NCI-H2227 (cell line): ENCODE data around the gene RREB1.

Source experiments
- DNase-seq: peaks from one replicate; lab custom pipeline; 2025; ENCODE audit not compliant: unreplicated experiment; lab: John Stamatoyannopoulos, UW

The RREB1 gene

DNA sequence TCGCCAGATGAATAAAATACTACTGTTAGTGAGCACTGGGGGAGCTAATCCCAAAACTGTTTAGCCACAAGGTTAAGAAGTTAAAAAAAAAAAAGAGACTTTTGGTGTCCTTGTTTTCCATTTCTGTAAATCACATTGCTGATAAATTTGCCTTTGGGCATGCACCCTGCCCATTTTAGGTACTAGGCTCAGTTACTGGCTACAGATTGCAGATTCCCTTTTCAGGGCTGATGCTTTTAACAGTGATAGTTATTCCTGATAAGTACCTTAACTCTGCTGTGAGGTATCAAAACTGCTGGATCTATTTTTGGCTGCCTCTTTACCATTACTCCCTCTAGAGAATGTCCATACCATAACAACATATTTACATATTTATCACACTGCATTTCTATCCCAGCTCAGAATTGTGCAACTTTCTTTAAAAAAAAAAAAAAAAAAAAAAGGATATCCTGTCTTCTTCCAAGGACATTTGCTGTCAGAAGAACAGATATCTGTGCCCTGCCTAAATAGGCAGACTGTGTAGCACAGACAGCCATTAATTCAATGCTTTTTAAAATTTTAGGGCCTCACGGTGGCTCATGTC lies 110.7 kb downstream of the RREB1 start:
- no peak for DNase-seq

DNA sequence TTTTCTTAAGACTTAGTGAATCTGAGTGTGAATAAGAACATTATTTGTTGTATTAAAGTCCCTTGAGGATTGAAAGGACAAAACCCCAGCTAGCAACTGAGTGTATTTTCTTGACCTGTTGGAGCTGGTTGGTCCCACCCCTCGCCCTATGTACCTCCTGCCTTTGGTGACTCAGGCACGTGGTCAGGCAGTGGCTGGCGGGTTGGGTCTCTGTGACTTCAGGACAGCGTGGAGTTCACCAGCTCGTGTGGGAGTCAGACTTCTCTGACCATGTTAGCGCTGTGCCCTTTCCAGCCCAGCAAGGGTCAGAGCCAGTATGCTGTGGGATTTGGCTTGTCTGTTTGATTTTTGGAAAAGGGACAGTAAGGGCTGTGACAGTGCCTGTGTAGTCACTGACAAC lies 111.5 kb downstream of the RREB1 start:
- no peak for DNase-seq

DNA sequence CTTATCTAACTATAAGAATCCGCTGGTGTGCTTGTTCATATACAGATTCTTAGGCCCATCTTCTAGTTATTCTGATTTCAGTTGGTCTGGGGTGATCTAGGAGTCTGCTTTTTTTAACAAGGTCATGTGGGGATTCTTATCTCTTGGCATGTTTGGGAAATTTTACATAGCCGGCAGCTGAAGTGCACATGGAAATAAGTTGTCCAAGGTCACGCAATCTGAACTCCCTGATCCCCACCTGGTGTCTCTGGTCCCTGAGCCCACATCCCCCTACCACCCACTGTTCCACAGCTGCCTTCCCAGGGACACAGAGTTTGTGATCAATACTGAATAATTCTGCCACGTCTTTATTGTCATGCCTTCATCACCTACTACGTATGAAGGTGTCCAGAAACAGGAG lies 114.4 kb downstream of the RREB1 start:
- no peak for DNase-seq

DNA sequence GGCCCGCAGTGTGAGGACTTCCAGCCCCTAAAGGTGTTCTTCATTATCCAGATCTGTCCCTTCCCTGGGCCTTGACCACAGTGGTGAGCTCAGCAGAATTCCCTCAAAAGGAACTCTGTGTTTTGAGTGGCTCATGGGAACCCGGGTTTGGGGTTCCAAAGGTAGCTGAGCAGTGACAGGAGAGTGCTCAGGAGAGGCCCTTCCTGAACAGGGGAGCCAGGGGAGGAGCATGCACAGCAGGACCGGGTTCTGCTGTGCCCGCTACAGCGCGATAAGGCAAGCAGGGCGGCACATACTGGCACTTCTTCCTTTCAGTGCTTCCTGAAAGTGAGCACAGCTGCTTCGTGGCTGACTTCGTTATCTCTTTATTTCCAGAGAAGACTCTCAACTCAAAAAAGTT lies 117.0 kb downstream of the RREB1 start:
- no peak for DNase-seq

DNA sequence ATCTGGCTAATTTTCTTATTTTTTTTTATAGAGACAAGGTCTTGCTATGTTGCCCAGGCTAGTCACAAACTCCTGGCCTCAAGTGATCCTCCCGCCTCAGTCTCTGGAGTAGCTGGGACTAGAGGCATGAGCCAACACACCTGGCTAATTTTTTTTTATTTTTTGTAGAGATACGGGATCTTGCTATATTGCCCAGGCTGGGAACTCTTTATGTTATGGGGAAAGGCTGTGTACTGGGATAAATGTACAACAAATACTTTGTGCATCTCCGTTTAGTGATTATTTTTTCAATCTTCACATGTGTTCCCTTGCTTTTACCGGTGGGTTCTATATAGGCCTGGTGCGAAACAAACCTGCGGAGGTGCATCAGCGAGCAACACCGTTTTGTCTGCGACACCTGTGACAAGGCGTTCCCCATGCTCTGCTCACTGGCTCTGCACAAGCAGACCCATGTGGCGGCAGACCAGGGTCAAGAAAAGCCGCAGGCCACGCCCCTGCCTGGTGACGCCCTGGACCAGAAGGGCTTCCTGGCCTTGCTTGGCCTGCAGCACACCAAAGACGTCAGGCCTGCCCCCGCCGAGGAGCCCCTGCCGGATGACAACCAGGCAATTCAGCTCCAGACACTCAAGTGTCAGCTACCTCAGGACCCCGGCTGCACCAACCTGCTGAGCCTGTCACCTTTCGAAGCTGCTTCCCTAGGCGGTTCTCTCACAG lies 121.1 kb downstream of the RREB1 start:
- no peak for DNase-seq

DNA sequence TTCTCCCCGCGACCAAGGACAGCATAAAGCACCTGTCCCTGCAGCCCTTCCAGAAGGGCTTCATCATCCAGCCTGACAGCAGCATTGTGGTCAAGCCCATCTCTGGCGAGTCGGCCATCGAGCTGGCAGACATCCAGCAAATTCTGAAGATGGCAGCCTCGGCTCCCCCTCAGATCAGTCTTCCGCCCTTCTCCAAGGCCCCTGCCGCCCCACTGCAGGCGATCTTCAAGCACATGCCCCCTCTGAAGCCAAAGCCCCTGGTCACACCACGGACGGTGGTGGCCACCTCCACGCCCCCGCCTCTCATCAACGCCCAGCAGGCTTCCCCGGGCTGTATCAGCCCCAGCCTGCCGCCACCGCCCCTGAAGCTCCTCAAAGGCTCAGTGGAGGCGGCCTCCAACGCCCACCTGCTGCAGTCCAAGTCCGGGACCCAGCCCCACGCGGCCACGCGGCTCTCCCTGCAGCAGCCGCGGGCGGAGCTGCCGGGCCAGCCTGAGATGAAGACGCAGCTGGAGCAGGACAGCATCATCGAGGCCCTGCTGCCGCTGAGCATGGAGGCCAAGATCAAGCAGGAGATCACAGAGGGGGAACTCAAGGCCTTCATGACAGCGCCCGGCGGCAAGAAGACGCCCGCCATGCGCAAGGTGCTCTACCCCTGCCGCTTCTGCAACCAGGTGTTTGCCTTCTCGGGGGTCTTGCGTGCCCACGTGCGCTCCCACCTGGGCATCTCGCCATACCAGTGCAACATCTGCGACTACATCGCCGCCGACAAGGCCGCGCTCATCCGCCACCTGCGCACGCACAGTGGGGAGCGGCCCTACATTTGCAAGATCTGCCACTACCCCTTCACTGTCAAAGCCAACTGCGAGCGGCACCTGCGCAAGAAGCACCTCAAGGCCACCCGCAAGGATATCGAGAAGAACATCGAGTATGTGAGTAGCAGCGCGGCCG lies 121.9 kb downstream of the RREB1 start:
- no peak for DNase-seq

DNA sequence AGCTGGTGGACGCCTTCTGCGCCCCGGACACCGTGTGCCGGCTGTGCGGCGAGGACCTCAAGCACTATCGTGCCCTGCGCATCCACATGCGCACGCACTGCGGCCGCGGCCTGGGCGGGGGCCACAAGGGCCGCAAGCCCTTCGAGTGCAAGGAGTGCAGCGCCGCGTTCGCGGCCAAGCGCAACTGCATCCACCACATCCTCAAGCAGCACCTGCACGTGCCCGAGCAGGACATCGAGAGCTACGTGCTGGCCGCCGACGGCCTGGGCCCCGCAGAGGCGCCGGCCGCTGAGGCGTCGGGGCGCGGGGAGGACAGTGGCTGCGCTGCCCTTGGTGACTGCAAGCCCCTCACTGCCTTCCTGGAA lies 122.5 kb downstream of the RREB1 start:
- no peak for DNase-seq

DNA sequence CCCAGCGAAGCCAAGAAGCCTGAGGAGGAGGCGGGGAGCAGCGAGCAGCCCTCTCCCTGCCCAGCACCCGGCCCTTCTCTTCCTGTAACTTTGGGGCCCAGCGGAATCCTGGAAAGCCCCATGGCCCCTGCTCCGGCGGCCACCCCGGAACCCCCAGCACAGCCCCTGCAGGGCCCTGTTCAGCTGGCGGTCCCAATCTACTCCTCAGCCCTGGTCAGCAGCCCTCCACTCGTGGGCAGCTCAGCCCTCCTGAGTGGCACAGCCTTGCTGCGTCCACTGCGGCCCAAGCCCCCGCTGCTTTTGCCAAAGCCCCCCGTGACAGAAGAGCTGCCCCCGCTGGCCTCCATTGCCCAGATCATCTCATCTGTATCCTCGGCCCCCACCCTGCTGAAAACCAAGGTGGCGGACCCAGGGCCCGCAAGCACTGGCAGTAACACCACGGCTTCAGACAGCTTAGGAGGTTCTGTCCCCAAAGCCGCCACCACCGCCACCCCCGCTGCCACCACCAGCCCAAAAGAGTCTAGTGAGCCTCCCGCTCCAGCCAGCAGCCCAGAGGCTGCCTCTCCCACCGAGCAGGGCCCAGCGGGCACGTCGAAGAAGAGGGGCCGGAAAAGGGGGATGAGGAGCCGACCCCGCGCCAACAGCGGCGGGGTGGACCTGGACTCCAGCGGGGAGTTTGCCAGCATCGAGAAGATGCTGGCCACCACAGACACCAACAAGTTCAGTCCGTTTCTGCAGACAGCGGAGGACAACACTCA lies 123.4 kb downstream of the RREB1 start:
- DNase-seq, result no peak

DNA sequence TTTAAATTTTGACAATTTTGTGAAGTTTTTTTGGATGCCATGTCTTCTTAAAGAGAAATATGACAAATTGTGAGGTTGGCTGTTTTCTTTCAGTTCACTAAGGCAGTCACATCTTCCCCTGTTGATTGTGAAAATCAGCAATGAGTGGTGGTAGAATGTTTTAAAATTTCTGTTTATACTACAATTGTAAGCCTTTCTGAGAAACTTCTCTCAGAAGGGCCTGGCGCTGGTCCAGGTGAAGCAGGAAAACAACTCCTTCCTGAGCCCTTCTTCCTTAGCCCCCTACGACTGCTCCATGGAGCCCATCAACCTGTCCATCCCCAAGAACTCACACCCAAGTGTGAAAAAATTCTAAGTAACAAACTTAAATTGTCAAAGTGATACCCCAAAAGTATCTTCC lies 124.6 kb downstream of the RREB1 start:
- no peak for DNase-seq

DNA sequence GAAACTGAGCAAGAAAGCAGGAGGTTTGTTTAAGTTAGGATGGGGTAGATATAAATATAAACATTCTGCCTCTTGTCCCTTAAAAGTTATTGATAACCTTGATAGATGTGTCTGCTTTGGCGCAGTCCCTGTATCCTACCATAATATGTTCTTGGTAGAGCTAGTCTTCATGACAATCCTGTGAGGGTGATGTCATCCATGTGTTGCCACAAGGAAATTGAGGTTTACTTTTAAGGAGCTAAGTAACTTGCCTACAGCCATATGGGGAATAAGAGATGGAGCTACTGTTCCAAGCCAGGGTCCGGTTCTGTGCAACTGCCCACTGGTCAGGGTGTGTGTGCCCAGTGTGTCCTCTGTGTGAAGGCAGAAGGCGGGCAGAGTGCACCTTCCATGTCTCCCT lies 126.8 kb downstream of the RREB1 start:
- DNase-seq, result no peak

DNA sequence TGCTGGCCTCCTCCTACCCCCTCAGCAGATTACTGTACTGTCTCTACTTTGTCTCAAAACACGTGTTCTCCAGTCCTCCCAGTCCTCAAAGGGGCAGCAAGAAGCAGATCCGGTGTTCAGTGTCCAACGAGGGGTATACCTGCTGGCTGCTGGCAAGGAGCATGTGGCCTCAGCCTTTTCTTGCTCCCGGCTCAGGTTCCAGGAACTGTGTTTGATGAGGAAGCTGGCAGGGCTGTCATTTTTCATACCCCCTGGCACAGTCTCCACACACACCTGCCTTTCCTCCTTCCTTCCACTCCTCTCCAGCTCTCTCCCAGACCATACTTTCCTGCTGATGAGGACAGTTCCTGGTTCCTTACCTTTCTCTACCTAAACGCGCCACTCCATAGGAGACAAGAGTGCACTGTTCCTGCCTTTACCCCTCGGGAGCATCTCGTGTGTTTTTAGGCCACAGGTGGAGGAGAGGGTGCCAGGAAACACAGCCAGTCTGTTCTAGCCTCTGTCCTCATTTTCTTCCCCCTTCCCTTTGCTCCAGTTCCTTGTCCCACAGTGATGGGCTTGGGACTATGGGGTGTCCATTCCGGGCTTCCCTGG lies 128.0 kb downstream of the RREB1 start:
- DNase-seq, result no peak

DNA sequence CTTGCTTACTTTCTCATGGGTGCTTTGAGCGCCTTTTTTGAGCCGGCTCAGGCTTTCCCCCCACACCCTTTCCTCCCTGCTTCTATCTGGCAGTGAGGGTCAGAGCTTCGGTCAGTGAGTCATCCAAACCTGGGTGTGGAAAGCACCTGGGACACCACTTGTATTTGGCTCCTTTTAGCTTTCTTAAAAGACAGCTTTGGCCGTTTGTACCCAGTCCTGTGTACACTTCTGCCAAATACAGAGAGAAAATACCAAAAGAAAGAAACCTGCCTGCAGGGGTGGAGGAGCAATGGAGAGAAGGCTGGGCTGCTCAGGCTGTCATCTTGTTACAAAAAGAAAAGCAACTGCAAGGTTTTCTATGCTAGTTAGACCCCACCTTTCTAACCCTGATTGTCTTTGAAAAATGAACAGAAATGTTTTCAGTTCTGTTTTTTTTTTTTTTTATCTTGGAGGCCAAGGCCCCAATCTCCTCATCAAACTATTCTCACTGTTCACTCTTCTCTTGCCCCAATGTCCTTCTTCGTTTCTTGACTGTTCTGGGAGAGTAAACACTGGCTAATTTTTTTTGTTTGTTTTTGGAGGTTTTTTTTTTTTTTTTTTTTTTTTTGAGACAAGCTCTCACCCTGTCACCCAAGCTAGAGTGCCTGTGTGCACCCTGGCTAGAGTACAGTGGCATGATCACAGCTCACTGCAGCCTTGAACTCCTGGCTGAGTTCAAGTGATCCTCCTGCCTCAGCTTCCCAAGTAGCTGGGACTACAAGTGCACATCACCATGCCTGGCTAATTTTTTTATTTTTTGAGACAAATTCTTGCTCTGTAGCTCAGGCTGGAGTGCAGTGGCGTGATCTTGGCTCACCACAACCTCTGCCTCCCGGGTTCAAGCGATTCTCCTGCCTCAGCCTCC lies 128.8 kb downstream of the RREB1 start:
- no peak for DNase-seq

DNA sequence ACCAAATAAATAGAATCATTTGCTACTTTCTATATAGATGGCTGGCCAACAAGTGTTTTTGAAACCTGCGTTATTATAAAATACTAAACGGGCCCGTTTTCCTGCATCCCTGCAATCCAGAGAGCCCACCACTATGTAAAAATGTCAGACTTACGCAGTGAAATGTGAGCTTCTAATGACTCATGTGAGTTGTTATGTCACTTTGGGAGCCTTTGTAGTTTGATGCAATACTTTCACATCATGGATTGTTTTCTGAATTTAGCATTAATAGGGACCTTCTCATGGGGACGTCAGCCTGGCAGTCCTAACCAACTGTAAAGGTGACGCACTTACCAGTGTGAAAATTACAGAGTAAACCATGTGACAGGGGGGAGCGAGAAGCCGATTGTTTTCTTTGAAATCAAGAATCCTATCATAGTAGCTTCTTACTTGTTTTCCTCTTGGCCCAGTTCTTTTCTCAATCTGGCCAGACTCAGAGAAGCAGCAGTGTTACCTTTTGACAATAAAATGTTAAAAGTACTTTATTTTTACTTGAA lies 130.0 kb downstream of the RREB1 start:
- DNase-seq, result no peak

DNA sequence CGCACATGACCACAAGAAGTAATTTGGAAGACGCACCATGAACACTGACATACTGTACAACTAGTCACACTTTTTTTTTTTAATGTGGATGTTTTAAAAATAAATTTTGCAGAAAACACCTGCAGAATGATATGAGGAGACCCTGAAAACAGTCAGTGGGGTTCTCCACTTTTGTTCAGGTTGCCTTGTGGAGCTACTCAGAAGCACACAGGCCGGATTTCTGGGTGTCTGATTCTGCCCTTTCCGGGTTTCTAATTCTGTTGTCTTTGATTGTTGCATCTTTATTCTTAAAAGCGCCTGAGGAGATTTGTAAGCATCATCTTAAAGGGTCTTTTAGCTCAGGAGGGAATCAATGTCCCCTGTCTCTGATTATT lies 130.8 kb downstream of the RREB1 start:
- DNase-seq, result no peak

DNA sequence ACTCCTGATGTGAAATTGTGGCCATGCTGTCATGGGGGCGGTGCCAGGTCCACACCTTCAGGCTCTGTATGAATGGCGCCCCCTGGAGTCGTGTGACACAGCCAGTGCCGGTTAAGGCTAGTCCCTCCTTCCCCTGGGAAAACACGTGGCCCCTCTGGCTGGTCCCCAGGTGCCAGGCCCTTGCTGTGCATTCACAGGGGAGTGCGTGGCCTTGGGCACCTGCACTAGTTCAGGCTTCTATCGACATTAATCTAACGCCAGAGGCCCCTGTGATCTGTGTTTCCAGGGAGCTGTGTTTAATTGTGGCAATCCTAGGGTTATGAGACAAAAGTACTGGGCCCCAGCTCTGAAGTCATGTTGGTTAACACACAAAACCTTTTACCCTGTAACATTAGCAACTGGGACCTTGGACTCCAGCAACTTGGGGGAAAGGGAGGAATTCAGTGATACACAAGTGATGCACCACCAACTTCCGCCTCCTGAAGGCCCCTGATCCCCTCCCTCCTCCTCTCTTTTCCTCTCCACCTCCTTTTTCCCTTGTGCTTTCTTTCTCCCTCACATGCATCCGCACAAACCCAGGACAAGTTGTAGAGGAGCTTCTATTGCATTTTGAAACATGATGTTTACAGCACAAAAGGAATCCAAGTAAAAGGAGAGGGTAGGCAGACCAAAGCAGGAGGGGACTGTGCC lies 131.3 kb downstream of the RREB1 start:
- DNase-seq, result peak; percentile 60

DNA sequence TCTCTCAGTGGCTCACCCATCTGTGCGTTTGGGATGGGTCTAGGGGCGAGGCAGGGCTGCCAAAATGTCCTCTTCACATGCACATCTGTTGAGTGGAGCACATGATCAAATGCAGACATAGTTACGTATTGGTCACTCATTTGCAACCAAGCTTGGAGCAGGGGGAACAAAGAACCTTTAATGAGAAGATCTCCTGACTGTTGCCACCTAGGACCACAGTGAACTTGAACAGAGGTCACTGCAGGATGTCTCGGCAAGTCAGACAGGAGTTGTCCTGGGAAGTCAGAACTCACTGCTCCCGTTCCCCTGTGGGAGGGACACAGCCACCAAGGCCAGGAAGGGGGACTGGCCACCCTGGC lies 131.8 kb downstream of the RREB1 start:
- no peak for DNase-seq

DNA sequence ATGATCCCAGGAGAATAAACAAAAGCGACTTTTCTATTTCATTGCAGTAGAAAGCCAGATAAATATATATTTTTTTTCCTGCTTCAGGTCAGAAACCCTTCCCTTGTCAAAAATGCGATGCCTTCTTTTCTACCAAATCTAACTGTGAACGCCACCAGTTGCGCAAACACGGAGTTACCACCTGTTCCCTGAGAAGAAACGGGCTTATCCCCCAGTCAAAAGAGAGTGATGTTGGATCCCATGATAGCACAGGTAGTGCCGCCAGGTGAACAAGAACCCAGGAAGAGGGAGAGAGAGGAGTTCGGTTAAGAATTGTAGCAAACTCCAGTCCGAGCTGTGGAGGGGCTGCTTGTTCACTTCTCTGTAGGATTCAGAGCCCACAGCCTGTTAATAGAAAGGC lies 132.6 kb downstream of the RREB1 start:
- DNase-seq, result no peak

DNA sequence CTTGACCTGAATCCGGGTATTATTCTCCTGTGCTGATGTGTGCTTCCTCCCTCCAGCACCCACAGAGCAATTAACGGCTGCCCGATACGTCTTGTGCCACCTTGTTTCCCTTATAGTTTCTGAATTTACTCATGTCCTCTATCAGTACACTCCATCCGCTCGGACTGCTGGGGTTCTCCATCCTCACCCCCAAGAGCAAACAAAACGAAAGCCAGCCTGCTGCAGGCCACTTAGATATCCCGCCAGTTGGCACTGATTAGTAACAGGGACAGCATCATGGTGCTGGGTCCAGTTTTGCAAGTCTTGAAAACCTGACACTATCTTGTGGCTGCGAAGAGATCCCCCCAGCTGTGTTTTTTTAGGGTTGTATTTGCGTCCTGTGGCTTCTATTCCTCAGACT lies 133.4 kb downstream of the RREB1 start:
- no peak for DNase-seq
